ENCODE results near the gene FRS3.
A peak's percentile ranks its signal among the peaks of the same experiment; 100 is the strongest.

FRS3 gene

DNA sequence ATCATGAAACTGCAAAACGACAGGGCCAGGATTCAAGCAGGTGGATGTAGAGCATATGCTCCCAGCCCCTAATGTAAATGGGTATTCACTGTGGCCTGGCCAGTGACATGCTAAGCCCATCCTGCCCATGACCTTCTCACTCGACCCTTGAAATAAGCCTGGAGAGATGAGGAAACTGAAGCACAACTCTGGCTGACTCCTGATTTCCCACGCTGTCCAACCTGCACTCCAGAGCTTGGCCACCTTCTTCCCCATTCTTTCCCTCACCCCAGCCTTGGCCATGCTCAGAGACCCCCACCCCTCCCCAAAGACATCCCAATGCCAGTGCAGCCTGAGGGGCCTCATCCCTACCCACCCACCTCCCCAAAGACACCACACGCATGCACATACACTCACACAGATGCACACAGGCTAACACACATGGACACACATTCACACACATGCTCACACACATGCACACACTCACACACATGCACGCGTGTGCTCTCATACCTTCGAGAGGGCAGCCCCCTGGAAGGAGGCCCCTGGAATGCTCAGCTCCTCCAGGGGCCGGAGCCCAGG, 56.7 kb downstream of the FRS3 start:
- ChIA-PET POLR2A (interaction anchor here (0.6 to 5.2 kb wide), 3 partner anchors 10 to 25 kb away, joined by 3 to 39 read pairs (median 33); no protein-coding TSS in a partner anchor), CTCF (interaction anchor here (0.6 to 18.9 kb wide), 7 partner anchors 9 to 414 kb away, joined by 3 to 264 read pairs (median 5); partner anchors contain the start of gene TFEB)
- no peak for DNase-seq (ENCODE audit: extremely low spot score)
- TF ChIP-seq, protein P1, sequence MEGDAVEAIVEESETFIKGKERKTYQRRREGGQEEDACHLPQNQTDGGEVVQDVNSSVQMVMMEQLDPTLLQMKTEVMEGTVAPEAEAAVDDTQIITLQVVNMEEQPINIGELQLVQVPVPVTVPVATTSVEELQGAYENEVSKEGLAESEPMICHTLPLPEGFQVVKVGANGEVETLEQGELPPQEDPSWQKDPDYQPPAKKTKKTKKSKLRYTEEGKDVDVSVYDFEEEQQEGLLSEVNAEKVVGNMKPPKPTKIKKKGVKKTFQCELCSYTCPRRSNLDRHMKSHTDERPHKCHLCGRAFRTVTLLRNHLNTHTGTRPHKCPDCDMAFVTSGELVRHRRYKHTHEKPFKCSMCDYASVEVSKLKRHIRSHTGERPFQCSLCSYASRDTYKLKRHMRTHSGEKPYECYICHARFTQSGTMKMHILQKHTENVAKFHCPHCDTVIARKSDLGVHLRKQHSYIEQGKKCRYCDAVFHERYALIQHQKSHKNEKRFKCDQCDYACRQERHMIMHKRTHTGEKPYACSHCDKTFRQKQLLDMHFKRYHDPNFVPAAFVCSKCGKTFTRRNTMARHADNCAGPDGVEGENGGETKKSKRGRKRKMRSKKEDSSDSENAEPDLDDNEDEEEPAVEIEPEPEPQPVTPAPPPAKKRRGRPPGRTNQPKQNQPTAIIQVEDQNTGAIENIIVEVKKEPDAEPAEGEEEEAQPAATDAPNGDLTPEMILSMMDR (IDR thresholded peaks at IDR 0.05; ENCODE audit: control extremely low read depth, extremely low read depth, low read depth, missing control alignments), result no peak

DNA sequence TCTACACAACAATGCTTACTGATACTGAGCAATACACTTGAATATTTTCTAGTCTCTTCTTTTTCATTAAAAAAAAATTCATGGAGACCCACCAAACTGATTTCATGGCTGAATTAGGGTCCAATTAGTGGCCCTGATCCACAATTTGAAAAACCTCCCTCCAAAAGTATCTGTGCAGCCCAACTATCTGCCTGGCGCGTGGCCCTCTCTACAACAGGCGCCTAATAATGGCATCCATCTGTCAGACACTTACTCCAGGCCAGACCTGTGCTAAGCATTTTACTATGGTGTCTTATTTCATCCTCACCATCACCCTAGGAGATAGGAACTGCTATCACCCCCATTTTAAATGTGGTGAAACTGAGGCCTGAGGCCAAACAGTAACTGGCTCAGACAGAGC, 58.3 kb downstream of the FRS3 start:
- TF ChIP-seq, protein P1 (IDR thresholded peaks at IDR 0.05; ENCODE audit: control extremely low read depth, extremely low read depth, low read depth, missing control alignments), result no peak
- POLR2A ChIA-PET, result interaction anchor here (2.6 to 5.2 kb wide), 2 partner anchors 12 to 15 kb away, joined by 13 to 39 read pairs; no protein-coding TSS in a partner anchor
- DNase-seq (ENCODE audit: extremely low spot score), result no peak
- CTCF ChIA-PET, result interaction anchor here (1.0 to 18.9 kb wide), 6 partner anchors 12 to 826 kb away, joined by 3 to 264 read pairs (median 6); partner anchors contain the start of genes TFEB and TOMM6

DNA sequence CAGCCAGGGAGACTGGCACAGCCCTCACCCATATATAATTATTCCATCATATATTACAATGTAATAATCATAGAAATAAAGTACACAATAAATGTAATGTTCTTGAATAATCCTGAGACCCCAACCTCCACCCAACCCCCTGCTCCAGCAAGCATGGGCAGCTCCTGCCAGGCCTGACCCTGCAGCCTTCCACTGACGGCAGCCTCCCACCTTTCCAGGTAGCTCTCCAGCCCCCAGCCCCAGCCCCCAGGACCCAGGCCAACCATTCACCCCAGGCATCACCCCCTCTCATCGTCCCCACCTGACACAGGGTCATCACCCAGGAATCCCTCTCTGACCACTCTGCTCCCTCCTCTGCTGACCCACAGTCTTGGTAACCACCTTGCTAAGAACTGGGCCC, 58.9 kb downstream of the FRS3 start:
- DNase-seq (ENCODE audit: extremely low spot score), result no peak
- ChIA-PET CTCF (interaction anchor here (1.2 to 7.6 kb wide), 7 partner anchors 9 to 200 kb away, joined by 3 to 136 read pairs (median 5); partner anchors contain the start of genes BYSL, MED20 and TOMM6), POLR2A (interaction anchor here (2.6 to 5.2 kb wide), 2 partner anchors 13 to 15 kb away, joined by 13 to 39 read pairs; no protein-coding TSS in a partner anchor)
- TF ChIP-seq, protein P1 (IDR thresholded peaks at IDR 0.05; ENCODE audit: control extremely low read depth, extremely low read depth, low read depth, missing control alignments), result no peak

DNA sequence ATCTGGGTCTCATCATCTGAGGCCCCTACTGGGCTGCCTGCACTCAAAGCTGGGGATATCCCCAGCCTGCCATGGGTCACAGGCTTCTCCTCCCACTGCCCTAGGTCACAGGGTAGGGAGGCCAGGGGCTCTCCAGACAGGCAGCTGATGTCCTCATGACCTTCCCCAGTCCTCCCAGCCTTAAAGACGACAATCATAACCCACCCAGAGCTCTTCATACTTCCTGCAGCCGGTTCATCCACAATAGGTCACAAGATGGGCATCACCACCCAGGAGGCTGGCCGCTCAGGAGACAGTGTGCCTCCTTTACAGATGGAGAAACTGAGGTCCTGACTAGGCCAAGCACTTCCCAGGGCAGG, 59.5 kb downstream of the FRS3 start:
- TF ChIP-seq, protein P1 (IDR thresholded peaks at IDR 0.05; ENCODE audit: control extremely low read depth, extremely low read depth, low read depth, missing control alignments), result no peak
- DNase-seq (ENCODE audit: extremely low spot score), result peak; percentile 68
- ChIA-PET POLR2A (interaction anchor here (1.4 to 5.2 kb wide), 3 partner anchors 8 to 14 kb away, joined by 6 to 39 read pairs (median 13); no protein-coding TSS in a partner anchor), CTCF (interaction anchor here (1.2 to 7.6 kb wide), 7 partner anchors 9 to 200 kb away, joined by 3 to 136 read pairs (median 5); partner anchors contain the start of genes BYSL, MED20 and TOMM6)

Data from GM10248 (cell line).